GM18505 (cell line): ENCODE measurements around the gene SRPK3.

Experiments used
- ATAC-seq: cut with Tn5 transposase; IDR thresholded peaks from one replicate; pipeline ENCODE4 v1.9.1; 2021; ENCODE audit not compliant: unreplicated experiment
- POLR2A ChIP-seq: IDR thresholded peaks from 4 replicates; pipeline ENCODE4 v1.6.1; 2011; ENCODE audit warnings: borderline replicate concordance; ENCODE audit not compliant: insufficient read depth, insufficient read length; ENCODE audit errors: extremely low read depth

The SRPK3 gene

GRCh38 chrX:153770601-153771414, 10.0 kb upstream of the SRPK3 start:
- TF ChIP-seq POLR2A = no peak
- no peak for ATAC-seq

- no peak for TF ChIP-seq POLR2A
- no peak for ATAC-seq
These were observed 9.2 kb upstream of the SRPK3 start for GRCh38 chrX:153771415-153772315.

- TF ChIP-seq POLR2A = no peak
- ATAC-seq = no peak
These were observed 8.3 kb upstream of the SRPK3 start for GRCh38 chrX:153772316-153773217.

- ATAC-seq = no peak
These were observed 7.6 kb upstream of the SRPK3 start for GRCh38 chrX:153773218-153773611.

GRCh38 chrX:153773741-153774575, 6.9 kb upstream of the SRPK3 start:
- no peak for ATAC-seq
- TF ChIP-seq POLR2A = no peak

More at GRCh38 chrX:153773218-153773611, 7.6 kb upstream of the SRPK3 start:
- TF ChIP-seq POLR2A = no peak

- ATAC-seq = no peak
- no peak for TF ChIP-seq POLR2A
These were observed 6.1 kb upstream of the SRPK3 start for GRCh38 chrX:153774576-153775292.

GRCh38 chrX:153775293-153776119, 5.3 kb upstream of the SRPK3 start:
- no peak for ATAC-seq
- TF ChIP-seq POLR2A = no peak

GRCh38 chrX:153776120-153776599, 4.7 kb upstream of the SRPK3 start:
- no peak for ATAC-seq
- no peak for TF ChIP-seq POLR2A

- ATAC-seq = no peak
- TF ChIP-seq POLR2A = no peak
These were observed 4.2 kb upstream of the SRPK3 start for GRCh38 chrX:153776611-153777045.

- no peak for TF ChIP-seq POLR2A
These were observed 3.4 kb upstream of the SRPK3 start for GRCh38 chrX:153777261-153778090.

More at GRCh38 chrX:153777261-153778090, 3.4 kb upstream of the SRPK3 start:
- ATAC-seq = no peak
